HG03025 (cell line): ENCODE measurements around the gene ENTPD2.
"Not testable (repeated sequence)": the region's sequence is repeated elsewhere in the genome, so short reads cannot be mapped to it uniquely, and the experiment has no call there.

ENCODE experiments used
- ATAC-seq: cut with Tn5 transposase; IDR thresholded peaks from one replicate; pipeline ENCODE4 v1.9.1; 2021; ENCODE audit warnings: mild to moderate bottlenecking, moderate library complexity; ENCODE audit not compliant: unreplicated experiment, low FRiP score

Gene ENTPD2

DNA sequence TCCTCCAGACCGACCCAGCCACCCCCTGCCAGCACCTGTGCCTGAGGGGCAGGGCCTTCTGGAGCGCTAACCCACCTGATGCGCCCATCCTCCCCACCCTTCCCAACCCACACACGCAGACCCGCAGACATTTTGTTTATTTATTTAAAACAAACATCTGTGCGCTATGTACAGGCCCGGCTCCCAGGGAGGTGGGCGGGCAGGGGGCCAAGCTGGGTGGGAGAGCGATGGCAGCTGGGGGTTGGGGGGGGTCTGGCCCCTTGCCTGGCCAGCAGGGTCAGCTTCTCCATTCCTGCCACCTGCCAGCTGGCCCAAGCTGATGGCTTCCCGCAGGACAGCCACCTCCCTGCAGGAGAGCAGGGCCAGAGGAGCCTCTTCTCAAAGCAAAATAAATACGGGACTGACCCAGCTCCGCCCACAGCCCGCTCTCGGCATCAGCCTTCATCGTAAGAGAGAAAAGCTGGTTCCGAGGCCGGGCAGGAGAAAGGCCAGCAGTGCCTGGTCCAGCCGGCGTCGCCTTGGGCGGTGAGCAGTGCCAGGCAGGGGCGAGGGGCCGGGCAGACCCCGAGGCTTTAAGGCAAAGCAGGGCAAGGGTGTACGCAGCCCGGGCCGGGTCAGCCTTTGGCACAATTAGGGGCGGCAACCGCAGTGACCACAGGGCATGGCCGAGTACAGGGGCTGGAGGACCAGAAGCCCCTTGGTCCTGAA, 46.6 kb downstream of the ENTPD2 start:
- no peak for ATAC-seq

- no peak for ATAC-seq
Observed at GRCh38 chr9:137006116-137007003, 47.5 kb downstream of the ENTPD2 start.

- ATAC-seq, result not testable (repeated sequence)
Observed at GRCh38 chr9:137004285-137004684, 49.6 kb downstream of the ENTPD2 start.

GRCh38 chr9:137002646-137003041, 51.2 kb downstream of the ENTPD2 start:
- no peak for ATAC-seq

DNA sequence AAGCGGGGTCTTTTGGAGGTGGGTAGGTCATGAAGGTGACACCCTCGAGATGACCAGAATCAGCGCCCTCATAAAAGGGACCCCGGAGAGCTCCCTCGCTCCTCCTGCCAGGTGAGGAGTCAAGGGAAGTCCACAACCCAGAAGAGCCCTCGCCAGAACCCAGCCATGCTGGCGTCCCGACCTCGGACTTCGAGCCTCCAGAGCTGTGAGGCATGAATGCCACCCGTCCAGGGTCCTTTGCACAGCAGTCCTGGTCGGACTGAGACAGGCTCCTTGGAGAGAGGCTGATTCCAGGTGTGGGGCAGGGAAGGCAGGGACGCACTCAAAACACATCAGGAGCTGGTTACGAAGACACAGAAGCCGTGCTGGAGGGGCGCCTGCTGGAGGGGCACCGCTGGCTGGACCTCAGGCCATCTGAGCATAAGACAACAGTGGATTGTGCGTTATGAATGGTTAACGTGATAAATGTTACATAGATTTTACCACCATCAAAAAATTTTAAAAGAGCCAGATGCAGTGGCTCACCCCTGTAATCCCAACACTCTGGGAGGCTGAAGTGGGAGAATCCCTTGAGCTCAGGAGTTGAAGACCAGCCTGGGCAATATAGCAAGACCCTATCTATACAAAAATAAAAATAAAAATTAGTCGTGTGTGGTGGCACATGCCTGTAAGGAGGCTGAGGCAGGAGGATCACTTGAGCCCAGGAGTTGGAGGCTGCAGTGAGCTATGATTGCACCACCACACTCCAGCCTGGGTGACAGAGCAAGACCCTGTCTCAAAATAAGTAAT, 51.8 kb downstream of the ENTPD2 start:
- ATAC-seq, result no peak

DNA sequence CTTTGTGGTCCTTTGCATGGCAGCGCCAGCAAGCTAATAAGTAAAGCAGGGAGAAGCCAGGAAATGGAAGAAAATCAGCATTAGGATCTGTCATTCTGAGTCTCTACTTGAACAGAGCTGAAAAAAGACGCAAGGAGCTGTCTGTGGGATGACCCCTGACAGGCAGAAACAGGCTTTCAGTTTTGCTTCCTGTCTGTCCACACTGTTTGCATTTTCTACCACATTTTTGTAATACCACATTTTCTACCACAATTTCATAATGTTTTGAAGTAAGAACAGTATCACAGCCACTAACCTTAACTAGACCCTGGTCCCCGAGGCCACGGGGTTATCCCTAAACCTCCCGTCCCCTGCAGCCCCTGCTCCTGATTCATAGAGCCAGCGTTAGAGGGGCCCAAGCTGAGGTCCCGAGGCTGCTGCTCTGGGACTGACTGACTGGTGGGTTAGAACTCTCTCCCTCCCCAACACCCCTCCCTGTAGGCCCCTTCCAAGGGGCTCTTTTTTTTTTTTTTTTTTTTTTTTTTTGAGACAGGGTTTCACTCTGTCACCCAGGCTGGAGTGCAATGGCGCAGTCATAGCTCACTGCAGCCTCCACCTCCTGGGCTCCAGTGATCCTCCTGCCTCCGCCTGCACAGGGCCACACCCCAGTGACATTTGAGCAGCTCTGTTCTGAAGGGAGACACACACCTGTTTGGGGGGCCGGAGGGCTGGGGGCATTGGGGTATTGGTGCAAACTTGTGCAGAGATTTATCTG, 53.5 kb downstream of the ENTPD2 start:
- ATAC-seq, result peak; percentile 61
